Measurements from ENCODE around the gene SWAP70. TPM values are rescaled to one million over a fixed set of nuclear protein-coding genes. Genes with fewer than 3 reads are reported as not detected.
A peak's percentile ranks its signal among the peaks of the same experiment; 100 is the strongest.

SWAP70 gene
- total RNA-seq, 2 donors from 2014 or later = 18.7 to 33.4 TPM

- TF ChIP-seq CTCF (IDR thresholded peaks at IDR 0.05) = no peak
- Histone ChIP-seq H3K27ac (peak overlapping the region in 1 of 2 donors; percentile 55), H3K4me1 (no peaks in the 10 kb centered on the region), H3K9me3 (no peaks in the 10 kb centered on the region), H3K27me3 (no peaks in the 10 kb centered on the region), H3K4me3 (no peak overlapping the region), H3K36me3 (no peaks in the 10 kb centered on the region)
- DNase-seq (ENCODE audit: low spot score) = no peak
Measured at GRCh38 chr11:9639985-9640384, 23.9 kb upstream of the SWAP70 start.

GRCh38 chr11:9642894-9643293 lies 21.0 kb upstream of the SWAP70 start:
- no peak for DNase-seq (ENCODE audit: low spot score)
- no peaks in the 10 kb centered on the region for H3K27me3 ChIP-seq
- no peak for TF ChIP-seq CTCF (IDR thresholded peaks at IDR 0.05)
- H3K9me3 ChIP-seq = no peaks in the 10 kb centered on the region
- no peaks in the 10 kb centered on the region for H3K4me1 ChIP-seq
- no peaks in the 10 kb centered on the region for H3K36me3 ChIP-seq
- no peak overlapping the region for H3K4me3 ChIP-seq
- no peak overlapping the region for H3K27ac ChIP-seq

- Histone ChIP-seq H3K9me3 (no peaks in the 10 kb centered on the region), H3K27ac (no peak overlapping the region), H3K4me3 (no peak overlapping the region), H3K27me3 (no peaks in the 10 kb centered on the region), H3K4me1 (no peaks in the 10 kb centered on the region), H3K36me3 (no peaks in the 10 kb centered on the region)
- no peak for TF ChIP-seq CTCF (IDR thresholded peaks at IDR 0.05)
- no peak for DNase-seq (ENCODE audit: low spot score)
Measured at GRCh38 chr11:9643751-9644150, 20.1 kb upstream of the SWAP70 start.

- no peaks in the 10 kb centered on the region for H3K36me3 ChIP-seq
- H3K27me3 ChIP-seq = no peaks in the 10 kb centered on the region
- no peaks in the 10 kb centered on the region for H3K4me1 ChIP-seq
- DNase-seq (ENCODE audit: low spot score) = no peak
- no peak for TF ChIP-seq CTCF (IDR thresholded peaks at IDR 0.05)
- no peak overlapping the region for H3K4me3 ChIP-seq
- H3K9me3 ChIP-seq = no peaks in the 10 kb centered on the region
- no peak overlapping the region for H3K27ac ChIP-seq
Measured at GRCh38 chr11:9645881-9646280, 18.0 kb upstream of the SWAP70 start.

GRCh38 chr11:9646324-9646723 lies 17.6 kb upstream of the SWAP70 start:
- no peak for DNase-seq (ENCODE audit: low spot score)
- no peaks in the 10 kb centered on the region for H3K27me3 ChIP-seq
- no peaks in the 10 kb centered on the region for H3K9me3 ChIP-seq
- no peak for TF ChIP-seq CTCF (IDR thresholded peaks at IDR 0.05)
- H3K27ac ChIP-seq = no peak overlapping the region
- H3K36me3 ChIP-seq = no peaks in the 10 kb centered on the region
- no peak overlapping the region for H3K4me3 ChIP-seq
- no peaks in the 10 kb centered on the region for H3K4me1 ChIP-seq

GRCh38 chr11:9651481-9651880 lies 12.4 kb upstream of the SWAP70 start:
- no peak for DNase-seq (ENCODE audit: low spot score)
- TF ChIP-seq CTCF (IDR thresholded peaks at IDR 0.05) = no peak
- no peaks in the 10 kb centered on the region for H3K9me3 ChIP-seq
- H3K4me1 ChIP-seq = no peaks in the 10 kb centered on the region
- H3K36me3 ChIP-seq = no peaks in the 10 kb centered on the region
- H3K4me3 ChIP-seq = no peak overlapping the region
- no peak overlapping the region for H3K27ac ChIP-seq
- H3K27me3 ChIP-seq = no peaks in the 10 kb centered on the region
